GM23248 (cell line): ENCODE results near the gene ACTG1. TPM values are rescaled to one million over a fixed set of nuclear protein-coding genes. Genes with fewer than 3 reads are reported as not detected.

Experiments
- DNase-seq: peaks from one replicate; pipeline ENCODE4 v3.0.0-alpha.2; 2015
- H2AFZ ChIP-seq: fragments of 200-600 bp; sonication (generic); 2 replicates; pipeline ENCODE4 v1.6.1; 2016; ENCODE audit warnings: antibody characterized with exemption
- H3F3A ChIP-seq: fragments of 200-600 bp; sonication (generic); 2 replicates; pipeline ENCODE4 v1.6.1; 2016; ENCODE audit warnings: mild to moderate bottlenecking, antibody characterized with exemption, mixed run types; ENCODE audit not compliant: insufficient read depth
- H3K27ac ChIP-seq: fragments of 200-600 bp; sonication (generic); 2 replicates; pipeline ENCODE4 v1.5.1; 2016; ENCODE audit warnings: mild to moderate bottlenecking
- H3K27me3 ChIP-seq: fragments of 200-600 bp; sonication (generic); replicated peaks from 2 replicates; pipeline ENCODE4 v1.6.1; 2016; ENCODE audit warnings: mild to moderate bottlenecking; ENCODE audit not compliant: insufficient read depth
- H3K36me3 ChIP-seq: fragments of 200-600 bp; sonication (generic); 2 replicates; pipeline ENCODE4 v1.6.1; 2016; ENCODE audit warnings: low read depth, mild to moderate bottlenecking
- H3K4me1 ChIP-seq: fragments of 200-600 bp; sonication (generic); 2 replicates; pipeline ENCODE4 v1.6.1; 2016; ENCODE audit warnings: mild to moderate bottlenecking; ENCODE audit not compliant: insufficient read depth
- H3K4me2 ChIP-seq: fragments of 200-600 bp; sonication (generic); one replicate; pipeline ENCODE4 v1.6.1; 2016; ENCODE audit warnings: mild to moderate bottlenecking; ENCODE audit not compliant: unreplicated experiment
- H3K4me3 ChIP-seq: fragments of 200-600 bp; sonication (generic); 2 replicates; pipeline ENCODE4 v1.5.1; 2016; ENCODE audit warnings: mild to moderate bottlenecking
- H3K79me2 ChIP-seq: fragments of 200-600 bp; sonication (generic); 2 replicates; pipeline ENCODE4 v1.6.1; 2016; ENCODE audit warnings: mild to moderate bottlenecking; ENCODE audit not compliant: insufficient read depth
- H3K9ac ChIP-seq: fragments of 200-600 bp; sonication (generic); 2 replicates; pipeline ENCODE4 v1.6.1; 2016; ENCODE audit warnings: mild to moderate bottlenecking
- H3K9me2 ChIP-seq: fragments of 200-600 bp; sonication (generic); 2 replicates; pipeline ENCODE4 v1.6.1; 2016; ENCODE audit warnings: mixed run types, mild to moderate bottlenecking, moderate library complexity; ENCODE audit not compliant: insufficient read depth
- H3K9me3 ChIP-seq: fragments of 200-600 bp; sonication (generic); one replicate; pipeline ENCODE4 v1.6.1; 2017; ENCODE audit warnings: low read depth
- H4K20me1 ChIP-seq: fragments of 200-600 bp; sonication (generic); 2 replicates; pipeline ENCODE4 v1.6.0; 2016; ENCODE audit not compliant: insufficient read depth
- EZH2 ChIP-seq: fragments of 200-600 bp; sonication (generic); IDR thresholded peaks from 2 replicates; pipeline ENCODE4 v1.6.1; 2018; ENCODE audit warnings: antibody characterized with exemption, mild to moderate bottlenecking; ENCODE audit not compliant: insufficient read depth, poor library complexity, severe bottlenecking
- EZH2phosphoT487 ChIP-seq: fragments of 200-600 bp; sonication (generic); IDR thresholded peaks from 2 replicates; pipeline ENCODE4 v1.6.1; 2018; ENCODE audit warnings: antibody characterized with exemption, moderate library complexity, mild to moderate bottlenecking, low read depth; ENCODE audit not compliant: insufficient read depth
- whole genome bisulfite sequencing, 2 experiments: methylation state at CpG; one replicate each; pipeline ENCODE4 v1.1.6; 2015 to 2017; ENCODE audit warnings: low lambda C conversion rate in 2 of 2, low coverage in 1 of 2; ENCODE audit errors: missing lambda C conversion rate in 2 of 2; 5-methylcytosine and 5-hydroxymethylcytosine counted together
- in situ Hi-C: fragments of 300-500 bp; cut with MboI; formaldehyde crosslinking; loops from 2 replicates; pipeline ENCODE4 v1.15.0; 2020
- polyA plus RNA-seq: library from polyadenylated mRNA; unstranded; fragments of >200 nt; fragmentation: Nextera tagmentation; extraction: Ambion mirVana; gene quantifications from 2 replicates; pipeline ENCODE4 v1.2.1, GENCODE V29; 2016
- total RNA-seq: library from RNA; depleted of rRNA; stranded (reverse); fragments of >200 nt; shearing (Covaris generic); gene quantifications from 2 replicates; pipeline ENCODE4 v1.2.3, GENCODE V29; 2014

ACTG1 gene
- total and polyA plus RNA-seq, 2 experiments from 2014 or later = 3,778 to 9,349 TPM

DNA sequence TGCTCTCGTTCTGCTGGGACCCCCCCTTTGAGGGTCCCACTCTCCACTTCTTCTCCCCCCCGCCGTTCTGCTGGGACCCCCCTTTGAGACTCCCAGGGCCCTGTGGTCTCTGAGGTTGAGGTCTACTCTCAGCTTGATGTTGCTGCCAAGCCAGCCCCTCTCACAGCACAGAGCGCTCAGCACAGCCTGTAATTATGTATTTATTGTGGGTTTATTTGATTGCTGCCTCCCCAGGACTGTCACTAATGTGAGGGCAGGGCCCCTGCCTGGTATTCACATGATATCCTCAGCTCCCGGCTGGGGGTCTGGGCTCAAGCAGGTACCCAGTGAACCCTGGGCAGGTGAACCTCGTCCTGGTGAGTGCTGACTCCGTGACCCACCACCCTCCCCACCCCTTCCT, 35.4 kb downstream of the ACTG1 start:
- Histone ChIP-seq H3K4me1 (0 out of 2 replicates have a peak, but pooled peaks cover 4% of the 10 kb centered on the region), H3K9ac (no peak overlapping the region), H3K27ac (no peak overlapping the region), H2AFZ (no peak overlapping the region), H4K20me1 (no peaks in the 10 kb centered on the region), H3F3A (no peaks in the 10 kb centered on the region), H3K4me3 (no peak overlapping the region), H3K79me2 (no peaks in the 10 kb centered on the region), H3K4me2 (no peak overlapping the region), H3K27me3 (no peaks in the 10 kb centered on the region), H3K9me3 (no peaks in the 10 kb centered on the region), H3K36me3 (no peaks in the 10 kb centered on the region), H3K9me2 (no peaks in the 10 kb centered on the region)
- 74 to 81% methylated on average over 5 to 7 of the region's 7 CpGs for WGBS, 2 experiments
- TF ChIP-seq EZH2phosphoT487 (no peak), EZH2 (no peak)
- DNase-seq = no peak
- in situ Hi-C loops = loop anchor here (10.0 kb wide), 1 partner anchor 212 kb away; no protein-coding TSS in a partner anchor

DNA sequence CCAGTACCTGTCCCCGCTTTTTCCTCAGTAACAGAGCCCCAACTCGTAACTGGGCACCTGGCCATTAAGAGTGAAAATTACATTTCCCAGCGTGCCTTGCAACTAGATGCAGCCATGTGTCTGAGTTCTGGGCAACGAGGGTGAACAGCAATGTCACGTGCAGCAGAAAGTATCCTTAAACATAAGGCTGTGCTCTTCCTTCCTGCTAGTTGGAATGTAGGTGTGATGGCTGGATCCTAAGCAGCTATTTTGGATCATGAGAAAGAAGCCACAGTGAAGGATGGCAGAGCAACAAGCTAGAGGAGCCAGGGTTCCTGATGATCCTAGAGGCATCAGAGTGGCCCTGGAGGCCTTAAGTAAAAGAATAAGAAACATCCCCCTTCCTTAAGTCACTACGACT, 36.0 kb downstream of the ACTG1 start:
- no peak for TF ChIP-seq EZH2
- no peak for TF ChIP-seq EZH2phosphoT487

GRCh38 chr17:81476097-81476496, 36.5 kb downstream of the ACTG1 start:
- H3F3A ChIP-seq = 0 out of 2 replicates have a peak, but pooled peaks cover 5% of the 10 kb centered on the region

More for the DNA sequence above, 36.0 kb downstream of the ACTG1 start:
- Histone ChIP-seq H2AFZ (no peak overlapping the region), H3K36me3 (no peaks in the 10 kb centered on the region), H3K9me3 (no peaks in the 10 kb centered on the region), H3K79me2 (no peaks in the 10 kb centered on the region), H4K20me1 (no peaks in the 10 kb centered on the region), H3K4me2 (no peak overlapping the region), H3K4me3 (no peak overlapping the region), H3K9me2 (no peaks in the 10 kb centered on the region), H3F3A (no peaks in the 10 kb centered on the region), H3K4me1 (peaks cover 8% of the 10 kb centered on the region), H3K9ac (no peak overlapping the region), H3K27me3 (no peaks in the 10 kb centered on the region), H3K27ac (no peak overlapping the region)
- DNase-seq = no peak
- WGBS, 2 experiments = 86 to 91% methylated on average over 6 of the region's 6 CpGs
- in situ Hi-C loops = loop anchor here (10.0 kb wide), 1 partner anchor 212 kb away; no protein-coding TSS in a partner anchor

GRCh38 chr17:81474958-81475357, 37.6 kb downstream of the ACTG1 start:
- no peak for TF ChIP-seq EZH2
- TF ChIP-seq EZH2phosphoT487 = no peak
- no peaks in the 10 kb centered on the region for H3K79me2 ChIP-seq
- in situ Hi-C loops = loop anchor here (10.0 kb wide), 1 partner anchor 210 kb away; no protein-coding TSS in a partner anchor
- no peak overlapping the region for H3K4me2 ChIP-seq
- no peaks in the 10 kb centered on the region for H3K36me3 ChIP-seq
- H3K9ac ChIP-seq = no peak overlapping the region
- H3K4me3 ChIP-seq = no peak overlapping the region
- H3K27me3 ChIP-seq = no peaks in the 10 kb centered on the region
- no peaks in the 10 kb centered on the region for H3K9me3 ChIP-seq
- no peak for DNase-seq
- H3K4me1 ChIP-seq = peaks cover 13% of the 10 kb centered on the region
- no peaks in the 10 kb centered on the region for H4K20me1 ChIP-seq
- 0 out of 2 replicates have a peak, but pooled peaks cover 9% of the 10 kb centered on the region for H3F3A ChIP-seq
- no peak overlapping the region for H2AFZ ChIP-seq
- WGBS, 2 experiments = 48 to 52% methylated on average over 16 of the region's 16 CpGs
- H3K9me2 ChIP-seq = no peaks in the 10 kb centered on the region
- H3K27ac ChIP-seq = no peak overlapping the region

More at GRCh38 chr17:81476097-81476496, 36.5 kb downstream of the ACTG1 start:
- DNase-seq = no peak
- no peak overlapping the region for H3K4me2 ChIP-seq
- H3K27ac ChIP-seq = no peak overlapping the region
- no peaks in the 10 kb centered on the region for H3K79me2 ChIP-seq
- H2AFZ ChIP-seq = no peak overlapping the region
- no peaks in the 10 kb centered on the region for H3K9me3 ChIP-seq
- no peaks in the 10 kb centered on the region for H3K9me2 ChIP-seq
- H3K36me3 ChIP-seq = no peaks in the 10 kb centered on the region
- no peaks in the 10 kb centered on the region for H4K20me1 ChIP-seq
- H3K9ac ChIP-seq = no peak overlapping the region
- in situ Hi-C loops = loop anchor here (10.0 kb wide), 1 partner anchor 211 kb away; no protein-coding TSS in a partner anchor
- H3K4me3 ChIP-seq = no peak overlapping the region
- no peaks in the 10 kb centered on the region for H3K27me3 ChIP-seq
- WGBS, 2 experiments = 71 to 76% methylated on average over 7 of the region's 7 CpGs
- no peak for TF ChIP-seq EZH2phosphoT487
- TF ChIP-seq EZH2 = no peak
- H3K4me1 ChIP-seq = peaks cover 13% of the 10 kb centered on the region
